ENCODE data around the gene OR2C1.

Gene OR2C1

GRCh38 chr16:3346041-3346440, 9.6 kb upstream of the OR2C1 start:
- Histone ChIP-seq H3K9me3 (replicated peaks in 1 of 2; ENCODE audit: control insufficient read depth in 2 of 2, insufficient read depth in 1 of 2, low read depth in 1 of 2, low read length in 2 of 2) (peaks cover 0 to 4% of the 10 kb centered on the region in 2 donors), H3K36me3 (replicated peaks in 1 of 2; ENCODE audit: control insufficient read depth in 2 of 2, insufficient read depth in 2 of 2, low read length in 2 of 2) (no peaks in the 10 kb centered on the region), H3K4me3 (ENCODE audit: low read length in 2 of 2) (no peak overlapping the region), H2AFZ (ENCODE audit: low read length) (no peak overlapping the region), H3K4me1 (ENCODE audit: control insufficient read depth in 2 of 2, insufficient read depth in 1 of 2, low read depth in 1 of 2, low read length in 2 of 2) (no peaks in the 10 kb centered on the region), H2BK15ac (ENCODE audit: low read length) (no peak overlapping the region), H3K9ac (ENCODE audit: low read depth, low read length, poor library complexity) (no peak overlapping the region), H3K14ac (ENCODE audit: low read length) (no peak overlapping the region), H2BK12ac (ENCODE audit: low read length) (no peak overlapping the region), H3K27me3 (ENCODE audit: control insufficient read depth in 3 of 3, insufficient read depth in 3 of 3, low read depth in 1 of 3, low read length in 3 of 3) (peaks cover 0 to 4% (median 1%) of the 10 kb centered on the region in 3 experiments), H3K4ac (ENCODE audit: low read length) (no peak overlapping the region), H3K18ac (ENCODE audit: low read length) (no peak overlapping the region), H4K8ac (ENCODE audit: low read depth, low read length) (no peak overlapping the region), H2BK120ac (ENCODE audit: low read depth, low read length) (no peak overlapping the region), H2BK5ac (ENCODE audit: low read length) (no peak overlapping the region), H3K23ac (ENCODE audit: low read depth, low read length, poor library complexity) (no peak overlapping the region), H3K27ac (replicated peaks; ENCODE audit: low read length) (no peak overlapping the region), H3K79me1 (ENCODE audit: low read depth, low read length) (no peaks in the 10 kb centered on the region), H3K4me2 (ENCODE audit: insufficient read depth, low read length, poor library complexity, severe bottlenecking) (no peak overlapping the region), H4K91ac (ENCODE audit: low read depth, low read length, poor library complexity) (no peak overlapping the region), H2AK5ac (ENCODE audit: low read depth, low read length) (no peak overlapping the region)
- no peak for DNase-seq (ENCODE audit: low spot score)
- no CpG with 5 or more reads among the region's 2 CpGs for WGBS, 2 donors (ENCODE audit: extremely low coverage in 2 of 2, insufficient read length in 2 of 2, insufficient replicate concordance in 1 of 2)

GRCh38 chr16:3347586-3347985, 8.1 kb upstream of the OR2C1 start:
- Histone ChIP-seq H3K14ac (ENCODE audit: low read length) (no peak overlapping the region), H2BK12ac (ENCODE audit: low read length) (no peak overlapping the region), H2BK5ac (ENCODE audit: low read length) (no peak overlapping the region), H3K79me1 (ENCODE audit: low read depth, low read length) (no peaks in the 10 kb centered on the region), H3K4me1 (ENCODE audit: control insufficient read depth in 2 of 2, insufficient read depth in 1 of 2, low read depth in 1 of 2, low read length in 2 of 2) (no peaks in the 10 kb centered on the region), H3K4ac (ENCODE audit: low read length) (no peak overlapping the region), H3K4me2 (ENCODE audit: insufficient read depth, low read length, poor library complexity, severe bottlenecking) (no peak overlapping the region), H2BK15ac (ENCODE audit: low read length) (no peak overlapping the region), H2BK120ac (ENCODE audit: low read depth, low read length) (no peak overlapping the region), H3K18ac (ENCODE audit: low read length) (no peak overlapping the region), H2AFZ (ENCODE audit: low read length) (no peak overlapping the region), H4K8ac (ENCODE audit: low read depth, low read length) (no peak overlapping the region), H3K27me3 (ENCODE audit: control insufficient read depth in 3 of 3, insufficient read depth in 3 of 3, low read depth in 1 of 3, low read length in 3 of 3) (peaks cover 0 to 4% (median 1%) of the 10 kb centered on the region in 3 experiments), H3K23ac (ENCODE audit: low read depth, low read length, poor library complexity) (no peak overlapping the region), H2AK5ac (ENCODE audit: low read depth, low read length) (no peak overlapping the region), H3K9ac (ENCODE audit: low read depth, low read length, poor library complexity) (no peak overlapping the region), H4K91ac (ENCODE audit: low read depth, low read length, poor library complexity) (no peak overlapping the region), H3K9me3 (replicated peaks in 1 of 2; ENCODE audit: control insufficient read depth in 2 of 2, insufficient read depth in 1 of 2, low read depth in 1 of 2, low read length in 2 of 2) (peaks cover 0 to 4% of the 10 kb centered on the region in 2 donors), H3K4me3 (ENCODE audit: low read length in 2 of 2) (peak overlapping the region in 1 of 2 donors; percentile 75), H3K36me3 (replicated peaks in 1 of 2; ENCODE audit: control insufficient read depth in 2 of 2, insufficient read depth in 2 of 2, low read length in 2 of 2) (no peaks in the 10 kb centered on the region), H3K27ac (replicated peaks; ENCODE audit: low read length) (no peak overlapping the region)
- DNase-seq (ENCODE audit: low spot score) = no peak
- no CpG with 5 or more reads among the region's 10 CpGs for WGBS, 2 donors (ENCODE audit: extremely low coverage in 2 of 2, insufficient read length in 2 of 2, insufficient replicate concordance in 1 of 2)

- Histone ChIP-seq H4K91ac (ENCODE audit: low read depth, low read length, poor library complexity) (no peak overlapping the region), H3K36me3 (replicated peaks in 1 of 2; ENCODE audit: control insufficient read depth in 2 of 2, insufficient read depth in 2 of 2, low read length in 2 of 2) (no peaks in the 10 kb centered on the region), H3K14ac (ENCODE audit: low read length) (no peak overlapping the region), H3K4me3 (ENCODE audit: low read length in 2 of 2) (no peak overlapping the region), H2BK12ac (ENCODE audit: low read length) (no peak overlapping the region), H3K23ac (ENCODE audit: low read depth, low read length, poor library complexity) (no peak overlapping the region), H2BK120ac (ENCODE audit: low read depth, low read length) (no peak overlapping the region), H3K9ac (ENCODE audit: low read depth, low read length, poor library complexity) (no peak overlapping the region), H2AK5ac (ENCODE audit: low read depth, low read length) (no peak overlapping the region), H3K4me1 (ENCODE audit: control insufficient read depth in 2 of 2, insufficient read depth in 1 of 2, low read depth in 1 of 2, low read length in 2 of 2) (no peaks in the 10 kb centered on the region), H3K27me3 (ENCODE audit: control insufficient read depth in 3 of 3, insufficient read depth in 3 of 3, low read depth in 1 of 3, low read length in 3 of 3) (peaks cover 0 to 4% (median 1%) of the 10 kb centered on the region in 3 experiments), H3K18ac (ENCODE audit: low read length) (no peak overlapping the region), H3K4ac (ENCODE audit: low read length) (no peak overlapping the region), H4K8ac (ENCODE audit: low read depth, low read length) (no peak overlapping the region), H3K4me2 (ENCODE audit: insufficient read depth, low read length, poor library complexity, severe bottlenecking) (no peak overlapping the region), H2AFZ (ENCODE audit: low read length) (no peak overlapping the region), H2BK15ac (ENCODE audit: low read length) (no peak overlapping the region), H3K27ac (replicated peaks; ENCODE audit: low read length) (no peak overlapping the region), H3K9me3 (replicated peaks in 1 of 2; ENCODE audit: control insufficient read depth in 2 of 2, insufficient read depth in 1 of 2, low read depth in 1 of 2, low read length in 2 of 2) (peaks cover 0 to 4% of the 10 kb centered on the region in 2 donors), H2BK5ac (ENCODE audit: low read length) (no peak overlapping the region), H3K79me1 (ENCODE audit: low read depth, low read length) (no peaks in the 10 kb centered on the region)
- no peak for DNase-seq (ENCODE audit: low spot score)
- no CpG with 5 or more reads among the region's 4 CpGs for WGBS, 2 donors (ENCODE audit: extremely low coverage in 2 of 2, insufficient read length in 2 of 2, insufficient replicate concordance in 1 of 2)
Measured at GRCh38 chr16:3348547-3349167, 7.0 kb upstream of the OR2C1 start.

- H2AK5ac ChIP-seq (ENCODE audit: low read depth, low read length) = no peak overlapping the region
- H3K18ac ChIP-seq (ENCODE audit: low read length) = no peak overlapping the region
- H3K14ac ChIP-seq (ENCODE audit: low read length) = no peak overlapping the region
- no peak for DNase-seq (ENCODE audit: low spot score)
- H3K36me3 ChIP-seq (replicated peaks in 1 of 2; ENCODE audit: control insufficient read depth in 2 of 2, insufficient read depth in 2 of 2, low read length in 2 of 2) = no peaks in the 10 kb centered on the region
- H2BK15ac ChIP-seq (ENCODE audit: low read length) = no peak overlapping the region
- peaks cover 0 to 4% (median 1%) of the 10 kb centered on the region in 3 experiments for H3K27me3 ChIP-seq (ENCODE audit: control insufficient read depth in 3 of 3, insufficient read depth in 3 of 3, low read depth in 1 of 3, low read length in 3 of 3)
- H3K79me1 ChIP-seq (ENCODE audit: low read depth, low read length) = no peaks in the 10 kb centered on the region
- no peaks in the 10 kb centered on the region for H3K4me1 ChIP-seq (ENCODE audit: control insufficient read depth in 2 of 2, insufficient read depth in 1 of 2, low read depth in 1 of 2, low read length in 2 of 2)
- H4K8ac ChIP-seq (ENCODE audit: low read depth, low read length) = no peak overlapping the region
- no peak overlapping the region for H3K4me3 ChIP-seq (ENCODE audit: low read length in 2 of 2)
- H3K23ac ChIP-seq (ENCODE audit: low read depth, low read length, poor library complexity) = no peak overlapping the region
- no peak overlapping the region for H4K91ac ChIP-seq (ENCODE audit: low read depth, low read length, poor library complexity)
- H3K4ac ChIP-seq (ENCODE audit: low read length) = no peak overlapping the region
- no peak overlapping the region for H3K27ac ChIP-seq (replicated peaks; ENCODE audit: low read length)
- H3K9ac ChIP-seq (ENCODE audit: low read depth, low read length, poor library complexity) = no peak overlapping the region
- no peak overlapping the region for H2AFZ ChIP-seq (ENCODE audit: low read length)
- H2BK5ac ChIP-seq (ENCODE audit: low read length) = no peak overlapping the region
- H3K9me3 ChIP-seq (replicated peaks in 1 of 2; ENCODE audit: control insufficient read depth in 2 of 2, insufficient read depth in 1 of 2, low read depth in 1 of 2, low read length in 2 of 2) = peaks cover 0 to 4% of the 10 kb centered on the region in 2 donors
- no peak overlapping the region for H2BK120ac ChIP-seq (ENCODE audit: low read depth, low read length)
- H2BK12ac ChIP-seq (ENCODE audit: low read length) = no peak overlapping the region
- no peak overlapping the region for H3K4me2 ChIP-seq (ENCODE audit: insufficient read depth, low read length, poor library complexity, severe bottlenecking)
- no CpG with 5 or more reads among the region's 13 CpGs for WGBS, 2 donors (ENCODE audit: extremely low coverage in 2 of 2, insufficient read length in 2 of 2, insufficient replicate concordance in 1 of 2)
Measured at GRCh38 chr16:3349175-3349574, 6.5 kb upstream of the OR2C1 start.

All from neuronal stem cell (in vitro differentiated cells).